MM.1S (cell line): Measurements from ENCODE around the gene AFG3L2.

Experiments
- DNase-seq: peaks from one replicate; pipeline ENCODE4 v3.0.0-alpha.2; 2015
- H2AFZ ChIP-seq: fragments of 300-600 bp; sonication (generic); 2 replicates; pipeline ENCODE4 v1.6.0; 2016; ENCODE audit warnings: antibody characterized with exemption, low read length
- H3F3A ChIP-seq: fragments of 300-600 bp; sonication (generic); 2 replicates; pipeline ENCODE4 v1.6.1; 2016; ENCODE audit warnings: mild to moderate bottlenecking, antibody characterized with exemption, low read length, moderate library complexity, mixed read lengths; ENCODE audit not compliant: insufficient read depth
- H3K27ac ChIP-seq: fragments of 300-600 bp; sonication (generic); 2 replicates; pipeline ENCODE4 v1.5.1; 2016; ENCODE audit warnings: mild to moderate bottlenecking, low read length
- H3K27me3 ChIP-seq: fragments of 300-600 bp; sonication (generic); replicated peaks from 2 replicates; pipeline ENCODE4 v1.6.0; 2016; ENCODE audit warnings: low read length; ENCODE audit not compliant: insufficient read depth
- H3K36me3 ChIP-seq: fragments of 300-600 bp; sonication (generic); replicated peaks from 2 replicates; pipeline ENCODE4 v1.6.1; 2016; ENCODE audit warnings: mild to moderate bottlenecking, low read length, mixed read lengths; ENCODE audit not compliant: insufficient read depth
- H3K4me1 ChIP-seq: fragments of 300-600 bp; sonication (generic); 2 replicates; pipeline ENCODE4 v1.6.1; 2016; ENCODE audit warnings: low read length, mixed read lengths
- H3K4me2 ChIP-seq: fragments of 300-600 bp; sonication (generic); 2 replicates; pipeline ENCODE4 v1.6.0; 2016; ENCODE audit warnings: low read depth, low read length
- H3K4me3 ChIP-seq: fragments of 300-600 bp; sonication (generic); 2 replicates; pipeline ENCODE4 v1.5.1; 2016; ENCODE audit warnings: low read length, mixed read lengths
- H3K79me2 ChIP-seq: fragments of 300-600 bp; sonication (generic); 2 replicates; pipeline ENCODE4 v1.6.1; 2016; ENCODE audit warnings: mixed run types, low read length, mixed read lengths
- H3K9ac ChIP-seq: fragments of 300-600 bp; sonication (generic); 2 replicates; pipeline ENCODE4 v1.6.1; 2016; ENCODE audit warnings: low read length, mixed read lengths
- H3K9me2 ChIP-seq: fragments of 300-600 bp; sonication (generic); replicated peaks from 2 replicates; pipeline ENCODE4 v1.6.1; 2016; ENCODE audit warnings: mild to moderate bottlenecking, low read length, mixed read lengths; ENCODE audit not compliant: insufficient read depth
- H3K9me3 ChIP-seq: fragments of 300-600 bp; sonication (generic); replicated peaks from 2 replicates; pipeline ENCODE4 v1.6.1; 2016; ENCODE audit warnings: mild to moderate bottlenecking, low read length, mixed read lengths; ENCODE audit not compliant: insufficient read depth
- H4K20me1 ChIP-seq: fragments of 300-600 bp; sonication (generic); 2 replicates; pipeline ENCODE4 v1.6.1; 2016; ENCODE audit warnings: mild to moderate bottlenecking, low read length, moderate library complexity, mixed read lengths; ENCODE audit not compliant: insufficient read depth
- EZH2 ChIP-seq: fragments of 300-600 bp; sonication (generic); optimal IDR thresholded peaks from 2 replicates; pipeline ENCODE3; 2017; ENCODE audit warnings: low read depth, mild to moderate bottlenecking, antibody characterized with exemption, low read length, mixed read lengths
- EZH2phosphoT487 ChIP-seq: fragments of 300-600 bp; sonication (generic); IDR thresholded peaks from 2 replicates; pipeline ENCODE4 v1.6.1; 2018; ENCODE audit warnings: antibody characterized with exemption, low read length
- TF ChIP-seq, protein P1 (sequence below): fragments of 300-600 bp; sonication (generic); IDR thresholded peaks from 2 replicates; pipeline ENCODE4 v1.5.1; 2016; ENCODE audit warnings: antibody characterized with exemption, low read length, mixed read lengths

The AFG3L2 gene

GRCh38 chr18:12394428-12394827, 17.4 kb upstream of the AFG3L2 start:
- no peak overlapping the region for H3K4me2 ChIP-seq
- TF ChIP-seq EZH2phosphoT487, result no peak
- TF ChIP-seq, protein P1, sequence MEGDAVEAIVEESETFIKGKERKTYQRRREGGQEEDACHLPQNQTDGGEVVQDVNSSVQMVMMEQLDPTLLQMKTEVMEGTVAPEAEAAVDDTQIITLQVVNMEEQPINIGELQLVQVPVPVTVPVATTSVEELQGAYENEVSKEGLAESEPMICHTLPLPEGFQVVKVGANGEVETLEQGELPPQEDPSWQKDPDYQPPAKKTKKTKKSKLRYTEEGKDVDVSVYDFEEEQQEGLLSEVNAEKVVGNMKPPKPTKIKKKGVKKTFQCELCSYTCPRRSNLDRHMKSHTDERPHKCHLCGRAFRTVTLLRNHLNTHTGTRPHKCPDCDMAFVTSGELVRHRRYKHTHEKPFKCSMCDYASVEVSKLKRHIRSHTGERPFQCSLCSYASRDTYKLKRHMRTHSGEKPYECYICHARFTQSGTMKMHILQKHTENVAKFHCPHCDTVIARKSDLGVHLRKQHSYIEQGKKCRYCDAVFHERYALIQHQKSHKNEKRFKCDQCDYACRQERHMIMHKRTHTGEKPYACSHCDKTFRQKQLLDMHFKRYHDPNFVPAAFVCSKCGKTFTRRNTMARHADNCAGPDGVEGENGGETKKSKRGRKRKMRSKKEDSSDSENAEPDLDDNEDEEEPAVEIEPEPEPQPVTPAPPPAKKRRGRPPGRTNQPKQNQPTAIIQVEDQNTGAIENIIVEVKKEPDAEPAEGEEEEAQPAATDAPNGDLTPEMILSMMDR, result peak; percentile 36
- TF ChIP-seq EZH2, result no peak
- no peaks in the 10 kb centered on the region for H3K9me3 ChIP-seq
- DNase-seq, result no peak
- no peaks in the 10 kb centered on the region for H3K27me3 ChIP-seq
- H3K79me2 ChIP-seq, result no peaks in the 10 kb centered on the region
- H3K27ac ChIP-seq, result no peak overlapping the region
- H3F3A ChIP-seq, result no peaks in the 10 kb centered on the region
- H2AFZ ChIP-seq, result no peak overlapping the region
- no peak overlapping the region for H3K4me3 ChIP-seq
- H3K9ac ChIP-seq, result no peak overlapping the region
- H3K4me1 ChIP-seq, result no peaks in the 10 kb centered on the region
- no peaks in the 10 kb centered on the region for H3K36me3 ChIP-seq
- H3K9me2 ChIP-seq, result no peaks in the 10 kb centered on the region
- no peaks in the 10 kb centered on the region; the same call in 1 of the 2 replicates for H4K20me1 ChIP-seq

GRCh38 chr18:12393998-12394397, 17.0 kb upstream of the AFG3L2 start:
- Histone ChIP-seq H2AFZ (no peak overlapping the region), H3K4me1 (no peaks in the 10 kb centered on the region), H3K4me2 (no peak overlapping the region), H3K9me2 (no peaks in the 10 kb centered on the region), H3K9ac (no peak overlapping the region), H3K9me3 (no peaks in the 10 kb centered on the region), H3K27me3 (no peaks in the 10 kb centered on the region), H4K20me1 (no peaks in the 10 kb centered on the region; the same call in 1 of the 2 replicates), H3K27ac (no peak overlapping the region), H3K79me2 (no peaks in the 10 kb centered on the region), H3K4me3 (no peak overlapping the region), H3F3A (no peaks in the 10 kb centered on the region), H3K36me3 (no peaks in the 10 kb centered on the region)
- TF ChIP-seq, protein P1, result no peak
- TF ChIP-seq EZH2 (no peak), EZH2phosphoT487 (no peak)
- DNase-seq, result no peak

GRCh38 chr18:12393510-12393909, 16.5 kb upstream of the AFG3L2 start:
- Histone ChIP-seq H3K4me1 (no peaks in the 10 kb centered on the region), H3K27me3 (no peaks in the 10 kb centered on the region), H3K4me2 (no peak overlapping the region), H3F3A (no peaks in the 10 kb centered on the region), H3K36me3 (no peaks in the 10 kb centered on the region), H3K79me2 (no peaks in the 10 kb centered on the region), H3K27ac (no peak overlapping the region), H2AFZ (no peak overlapping the region), H3K4me3 (no peak overlapping the region), H4K20me1 (no peaks in the 10 kb centered on the region; the same call in 1 of the 2 replicates), H3K9ac (no peak overlapping the region), H3K9me2 (no peaks in the 10 kb centered on the region), H3K9me3 (no peaks in the 10 kb centered on the region)
- no peak for TF ChIP-seq EZH2phosphoT487
- no peak for TF ChIP-seq EZH2
- TF ChIP-seq, protein P1, result no peak
- DNase-seq, result no peak
